NCI-H748 (cell line): Measurements from ENCODE around the gene AREL1.

Experiments used
- DNase-seq: peaks from one replicate; lab custom pipeline; 2025; ENCODE audit not compliant: unreplicated experiment; lab: John Stamatoyannopoulos, UW

AREL1 gene

GRCh38 chr14:74661726-74662450, 51.0 kb downstream of the AREL1 start:
- DNase-seq, result no peak

- no peak for DNase-seq
These were observed 52.0 kb downstream of the AREL1 start for GRCh38 chr14:74660863-74661262.

DNA sequence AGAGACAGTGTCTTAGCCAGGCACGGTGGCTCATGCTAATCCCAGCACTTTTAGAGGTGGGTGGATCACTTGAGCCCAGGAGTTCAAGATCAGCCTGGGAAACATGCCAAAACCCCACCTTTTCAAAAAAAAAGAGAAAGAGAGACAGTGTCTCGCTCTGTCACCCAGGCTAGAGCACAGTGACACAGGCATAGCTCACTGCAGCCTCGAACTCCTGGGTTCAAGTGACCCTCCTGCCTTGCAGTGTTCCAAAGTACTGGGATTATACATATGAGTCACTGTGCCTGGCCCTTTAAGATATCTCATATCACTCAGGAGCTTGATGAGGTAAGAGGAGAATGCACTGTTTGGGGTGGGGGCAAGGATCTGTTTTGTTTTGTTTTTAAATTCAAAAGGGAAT, 52.7 kb downstream of the AREL1 start:
- no peak for DNase-seq

GRCh38 chr14:74658535-74659131, 54.2 kb downstream of the AREL1 start:
- DNase-seq, result no peak

DNA sequence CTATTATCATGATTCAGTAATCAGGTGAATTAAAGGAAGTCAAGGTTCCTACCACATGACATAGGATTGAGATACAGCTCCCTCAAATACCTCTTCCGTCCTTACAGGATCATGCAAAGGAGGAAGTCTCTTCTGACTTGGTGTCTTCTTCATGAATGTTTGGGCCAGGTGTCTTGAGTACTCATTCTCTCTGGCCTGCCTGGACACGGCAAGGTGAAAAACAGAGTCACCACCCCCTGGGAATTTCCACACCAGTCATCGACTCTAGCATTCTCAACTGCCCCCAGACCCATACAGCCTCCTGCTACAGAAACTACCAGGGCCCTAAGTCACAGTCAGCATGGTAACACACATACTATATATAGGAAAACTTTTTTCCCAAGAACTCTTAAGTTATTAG, 55.9 kb downstream of the AREL1 start:
- no peak for DNase-seq

DNA sequence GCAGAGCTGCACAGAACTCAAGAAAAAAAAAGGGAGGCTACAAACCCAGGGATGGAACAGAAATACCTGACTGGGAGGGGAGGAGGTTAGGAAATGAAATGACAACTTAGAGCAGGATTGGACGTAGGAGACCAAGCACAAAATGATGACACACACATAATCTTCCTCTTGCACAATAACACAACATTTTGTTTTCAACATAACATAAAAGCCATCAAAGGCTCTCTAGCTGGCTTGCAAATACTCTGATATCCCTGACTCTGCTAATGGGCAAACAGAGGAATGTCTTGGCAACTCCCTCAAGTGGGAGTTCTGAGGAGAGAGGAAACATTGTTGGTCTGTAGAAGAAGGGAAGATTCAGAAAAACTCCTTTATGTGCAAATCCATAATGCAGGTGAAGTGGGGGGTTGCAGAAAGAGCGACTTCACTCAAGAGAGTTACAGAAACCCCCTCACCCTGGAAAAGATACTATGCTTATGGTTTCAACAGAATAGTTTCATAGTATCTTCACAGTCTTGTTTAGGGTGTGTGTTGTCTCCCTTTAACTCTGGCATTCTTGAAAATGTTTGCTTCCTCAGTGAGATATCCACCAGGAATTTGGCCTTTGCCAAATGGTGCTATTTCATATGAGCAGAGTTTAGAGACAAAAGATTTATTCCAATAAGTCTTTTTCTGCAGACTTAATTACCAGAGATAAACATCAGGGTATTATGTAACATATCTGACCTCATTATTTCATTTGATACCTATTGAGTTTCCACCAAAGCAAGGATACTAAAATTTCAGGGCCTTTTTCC, 57.1 kb downstream of the AREL1 start:
- no peak for DNase-seq

- DNase-seq, result no peak
These were observed 57.9 kb downstream of the AREL1 start for GRCh38 chr14:74654931-74655330.

GRCh38 chr14:74653386-74654138, 59.3 kb downstream of the AREL1 start:
- DNase-seq, result no peak

DNA sequence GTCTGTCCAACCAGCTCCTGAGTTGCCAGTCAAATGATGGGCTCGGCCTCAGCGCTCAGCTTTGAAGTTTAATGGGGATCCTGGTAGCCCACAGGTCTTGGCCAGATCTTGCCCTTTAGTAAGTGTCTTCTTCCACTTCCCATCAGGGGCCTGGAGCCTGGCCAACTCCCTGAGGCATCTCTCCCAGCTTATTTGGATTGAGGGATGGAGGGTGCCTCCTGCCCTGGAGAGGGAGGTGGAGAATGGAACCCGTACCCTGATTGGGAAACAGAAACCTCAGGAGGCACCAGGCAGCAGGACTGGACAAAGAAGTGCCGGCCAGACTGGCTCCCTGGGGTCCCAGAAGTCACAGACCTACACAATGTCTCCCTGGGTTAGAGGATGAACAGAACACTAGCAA, 60.3 kb downstream of the AREL1 start:
- no peak for DNase-seq

- no peak for DNase-seq
These were observed 61.8 kb downstream of the AREL1 start for GRCh38 chr14:74650927-74651686.

- no peak for DNase-seq
These were observed 63.2 kb downstream of the AREL1 start for GRCh38 chr14:74649673-74650072.

- DNase-seq, result no peak
These were observed 63.7 kb downstream of the AREL1 start for GRCh38 chr14:74649167-74649566.

DNA sequence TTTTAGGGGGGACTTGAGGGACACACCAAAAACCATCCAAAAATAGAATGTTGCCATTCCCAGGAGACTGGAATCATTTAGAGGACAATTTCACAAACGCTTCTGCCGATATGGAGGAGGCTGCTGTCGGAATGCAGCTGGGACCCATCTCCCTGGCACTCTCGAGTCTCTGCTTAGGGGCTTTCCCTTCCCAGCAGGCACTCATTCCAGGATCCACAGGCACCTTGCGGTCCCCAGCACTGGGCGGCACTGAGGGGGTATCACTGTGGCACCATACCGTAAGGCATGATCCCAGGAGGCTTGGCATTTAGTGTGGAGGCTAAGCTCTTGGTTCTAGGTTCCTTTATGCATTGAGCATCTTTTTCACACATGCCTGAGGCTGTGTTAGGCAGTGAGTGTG, 64.3 kb downstream of the AREL1 start:
- DNase-seq, result no peak

- peak; percentile 64 for DNase-seq
These were observed 65.0 kb downstream of the AREL1 start for GRCh38 chr14:74647678-74648461.

- DNase-seq, result no peak
These were observed 65.7 kb downstream of the AREL1 start for GRCh38 chr14:74647061-74647677.

DNA sequence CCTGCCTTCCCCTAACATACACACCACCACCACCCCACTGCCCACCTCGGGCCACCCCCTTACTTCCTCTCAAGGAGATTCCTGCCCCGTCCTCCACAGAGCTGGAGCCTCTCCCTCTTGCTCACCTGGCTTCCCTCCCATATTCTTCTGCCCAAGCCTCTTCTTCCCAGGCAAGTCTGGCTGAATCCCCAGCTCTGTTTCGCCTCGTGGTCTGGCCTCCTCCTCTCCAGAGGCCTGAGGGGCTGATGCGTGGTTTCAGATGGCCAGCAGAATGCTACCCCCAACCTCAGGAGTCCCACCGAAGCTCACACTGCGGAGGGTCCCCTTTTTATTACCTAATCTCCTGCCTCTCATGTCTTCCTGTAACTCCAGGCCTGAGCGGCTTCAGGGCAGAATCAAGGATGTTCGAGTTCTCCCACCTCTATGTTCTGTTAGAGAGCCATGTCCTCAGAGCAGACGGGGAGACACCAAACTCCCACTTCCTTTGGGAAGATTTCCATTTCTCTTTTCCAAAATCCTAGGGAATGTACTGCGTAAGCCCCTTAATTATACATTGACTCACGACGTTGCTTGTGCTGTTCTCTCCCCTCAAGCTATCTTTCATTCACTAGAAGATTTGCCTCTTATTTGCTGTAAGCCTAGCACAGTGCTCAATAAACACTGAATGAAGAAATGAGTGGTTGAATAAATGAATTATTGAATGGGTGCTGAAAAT, 67.0 kb downstream of the AREL1 start:
- DNase-seq, result no peak

- no peak for DNase-seq
These were observed 67.6 kb downstream of the AREL1 start for GRCh38 chr14:74645244-74645643.

- DNase-seq, result no peak
These were observed 71.1 kb downstream of the AREL1 start for GRCh38 chr14:74641601-74642391.
